Measurements from ENCODE around the gene GSTA1. TPM values are rescaled to one million over a fixed set of nuclear protein-coding genes. Genes with fewer than 3 reads are reported as not detected.

Gene GSTA1
- total and polyA plus RNA-seq, 9 of the 15 experiments (the other 6 are each of a cell fraction or from before 2014, with no cell fraction given) = 0.42 TPM; not detected in 8

DNA sequence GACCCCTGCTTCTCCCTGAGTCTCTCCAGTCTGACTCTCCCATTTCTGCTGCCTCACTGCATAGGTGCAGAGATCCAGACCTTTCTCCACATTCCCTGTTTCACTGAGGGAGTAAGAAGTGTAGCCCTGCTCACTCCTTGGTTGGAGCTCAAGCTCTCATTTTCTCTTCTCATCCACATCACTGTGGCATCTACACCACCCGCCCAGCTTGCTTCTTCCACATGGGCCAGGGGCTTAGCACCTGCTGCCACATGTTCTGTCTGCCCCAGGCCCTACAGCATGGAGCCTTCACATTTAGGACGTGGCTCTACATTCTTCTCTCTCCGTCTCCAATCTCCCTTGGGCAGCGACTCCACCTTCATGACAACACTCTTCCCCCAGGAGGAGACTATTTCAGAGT is 45.5 kb upstream of the GSTA1 start (continued):
- TF ChIP-seq STAT6 (CRISPR knock-in tag; IDR thresholded peaks at IDR 0.05) = no peak
- no peak for TF ChIP-seq FOXK1 (CRISPR knock-in tag; IDR thresholded peaks at IDR 0.05; ENCODE audit: borderline replicate concordance)
- no peak for TF ChIP-seq ELF2 (CRISPR knock-in tag; IDR thresholded peaks at IDR 0.05)
- TF ChIP-seq ZBTB33 (CRISPR knock-in tag; IDR thresholded peaks at IDR 0.05) = no peak
- TF ChIP-seq KLF16 (IDR thresholded peaks at IDR 0.05) = no peak
- TF ChIP-seq NR4A1 (CRISPR knock-in tag; IDR thresholded peaks at IDR 0.05) = no peak
- no peak for TF ChIP-seq NR4A1 (tag; IDR thresholded peaks at IDR 0.05)
- no peak for TF ChIP-seq ZNF431 (CRISPR knock-in tag; IDR thresholded peaks at IDR 0.05)
- no peak for TF ChIP-seq FOXA1 (IDR thresholded peaks at IDR 0.05; ENCODE audit: borderline replicate concordance)

All from K562 (cell line).